Measurements from ENCODE around the gene MRPL28.

DNA sequence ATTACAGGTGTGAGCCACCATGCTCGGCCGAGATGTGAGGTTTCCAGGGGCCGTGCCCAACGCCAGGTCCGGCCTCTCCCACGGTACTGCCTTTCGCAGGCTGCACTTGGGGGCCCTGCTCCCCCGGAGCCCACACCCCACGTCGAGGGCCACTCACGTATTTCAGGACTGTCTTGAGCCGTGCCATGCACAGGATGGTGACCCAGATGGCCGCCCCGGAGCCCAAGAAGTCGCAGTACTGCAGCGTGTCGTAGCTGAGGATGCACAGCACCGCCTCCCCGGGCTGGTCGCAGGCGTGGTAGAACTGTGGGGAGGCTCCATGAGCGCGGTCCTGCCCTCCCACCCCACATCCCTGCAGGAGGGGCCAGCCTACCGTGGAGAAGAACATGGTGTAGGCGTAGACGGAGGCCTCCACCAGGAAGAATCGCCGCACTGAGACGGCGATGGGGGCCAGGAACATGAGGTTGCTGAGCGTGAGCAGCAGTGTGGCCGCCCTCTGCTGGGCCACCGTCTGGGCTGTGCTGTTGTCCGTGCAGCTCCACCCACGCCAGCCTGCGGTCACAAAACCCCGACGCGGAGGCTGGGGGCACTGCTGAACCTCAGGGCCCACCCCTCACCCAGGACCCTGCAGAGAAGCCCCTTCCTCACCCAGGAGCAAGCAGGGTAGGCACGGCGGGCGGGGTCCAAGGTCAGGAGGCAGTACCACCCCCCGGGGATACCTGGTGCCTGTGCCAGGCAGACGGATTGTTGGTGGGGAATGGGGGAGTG is 3.7 kb upstream of the MRPL28 start:
- TF ChIP-seq, protein P1, sequence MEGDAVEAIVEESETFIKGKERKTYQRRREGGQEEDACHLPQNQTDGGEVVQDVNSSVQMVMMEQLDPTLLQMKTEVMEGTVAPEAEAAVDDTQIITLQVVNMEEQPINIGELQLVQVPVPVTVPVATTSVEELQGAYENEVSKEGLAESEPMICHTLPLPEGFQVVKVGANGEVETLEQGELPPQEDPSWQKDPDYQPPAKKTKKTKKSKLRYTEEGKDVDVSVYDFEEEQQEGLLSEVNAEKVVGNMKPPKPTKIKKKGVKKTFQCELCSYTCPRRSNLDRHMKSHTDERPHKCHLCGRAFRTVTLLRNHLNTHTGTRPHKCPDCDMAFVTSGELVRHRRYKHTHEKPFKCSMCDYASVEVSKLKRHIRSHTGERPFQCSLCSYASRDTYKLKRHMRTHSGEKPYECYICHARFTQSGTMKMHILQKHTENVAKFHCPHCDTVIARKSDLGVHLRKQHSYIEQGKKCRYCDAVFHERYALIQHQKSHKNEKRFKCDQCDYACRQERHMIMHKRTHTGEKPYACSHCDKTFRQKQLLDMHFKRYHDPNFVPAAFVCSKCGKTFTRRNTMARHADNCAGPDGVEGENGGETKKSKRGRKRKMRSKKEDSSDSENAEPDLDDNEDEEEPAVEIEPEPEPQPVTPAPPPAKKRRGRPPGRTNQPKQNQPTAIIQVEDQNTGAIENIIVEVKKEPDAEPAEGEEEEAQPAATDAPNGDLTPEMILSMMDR (IDR thresholded peaks at IDR 0.05; ENCODE audit: poor library complexity) = no peak
- TF ChIP-seq EZH2 (IDR thresholded peaks at IDR 0.05; ENCODE audit: borderline replicate concordance) = no peak

All from hepatocyte (in vitro differentiated cells).